Karpas-422 (cell line): ENCODE data around the gene L3MBTL4. TPM values are rescaled to one million over a fixed set of nuclear protein-coding genes. Genes with fewer than 3 reads are reported as not detected.

Source experiments
- DNase-seq: peaks from one replicate; pipeline ENCODE4 v3.0.0-alpha.2; 2015
- H2AFZ ChIP-seq: fragments of 200-600 bp; sonication (generic); 2 replicates; pipeline ENCODE4 v1.6.1; 2014; ENCODE audit warnings: antibody characterized with exemption, low read length, mixed read lengths
- H3K27ac ChIP-seq: fragments of 200-600 bp; sonication (generic); 2 replicates; pipeline ENCODE4 v1.5.1; 2014; ENCODE audit warnings: mild to moderate bottlenecking, low read length, moderate library complexity
- H3K27me3 ChIP-seq: fragments of 200-600 bp; sonication (generic); 2 replicates; pipeline ENCODE4 v1.6.1; 2014; ENCODE audit warnings: low read length, mixed read lengths
- H3K36me3 ChIP-seq: fragments of 200-600 bp; sonication (generic); 2 replicates; pipeline ENCODE4 v1.6.1; 2014; ENCODE audit warnings: low read length, mixed read lengths; ENCODE audit not compliant: insufficient read depth
- H3K4me1 ChIP-seq: fragments of 200-600 bp; sonication (generic); 2 replicates; pipeline ENCODE4 v1.6.1; 2014; ENCODE audit warnings: mild to moderate bottlenecking, low read length, mixed read lengths
- H3K4me2 ChIP-seq: fragments of 200-600 bp; sonication (generic); 2 replicates; pipeline ENCODE4 v1.6.1; 2014; ENCODE audit warnings: low read length, low read depth, mild to moderate bottlenecking; ENCODE audit not compliant: poor library complexity, severe bottlenecking
- H3K4me3 ChIP-seq: fragments of 200-600 bp; sonication (generic); 2 replicates; pipeline ENCODE4 v1.5.1; 2014; ENCODE audit warnings: mild to moderate bottlenecking, antibody characterized with exemption, low read length, mixed read lengths
- H3K79me2 ChIP-seq: fragments of 200-600 bp; sonication (generic); 2 replicates; pipeline ENCODE4 v1.6.1; 2014; ENCODE audit warnings: mild to moderate bottlenecking, low read length, mixed read lengths
- H3K9ac ChIP-seq: fragments of 200-600 bp; sonication (generic); 2 replicates; pipeline ENCODE4 v1.6.0; 2014; ENCODE audit warnings: low read length
- H3K9me2 ChIP-seq: fragments of 200-600 bp; sonication (generic), shearing (Covaris generic); replicated peaks from 2 replicates; pipeline ENCODE4 v1.6.0; 2014; ENCODE audit warnings: mild to moderate bottlenecking, low read length, moderate library complexity; ENCODE audit not compliant: insufficient read depth
- H3K9me3 ChIP-seq: fragments of 300-700, 200-600 bp; sonication (generic); 2 replicates; pipeline ENCODE4 v1.6.1; 2014; ENCODE audit warnings: low read length, mixed read lengths
- H4K20me1 ChIP-seq: fragments of 200-600 bp; sonication (generic); 2 replicates; pipeline ENCODE4 v1.6.1; 2014; ENCODE audit warnings: mild to moderate bottlenecking, antibody characterized with exemption, low read length, low read depth; ENCODE audit not compliant: insufficient read depth
- total RNA-seq: library from RNA; depleted of rRNA; stranded (reverse); fragments of >200 nt; shearing (Covaris generic); gene quantifications from 2 replicates; pipeline ENCODE4 v1.2.3, GENCODE V29; 2014; ENCODE audit warnings: low replicate concordance

The L3MBTL4 gene
- total RNA-seq, 1 experiment from 2014 or later, result 15.2 TPM

- DNase-seq, result no peak
- H3K36me3 ChIP-seq, result no peaks in the 10 kb centered on the region
- H3K9ac ChIP-seq, result no peak overlapping the region
- H3K9me2 ChIP-seq, result no peaks in the 10 kb centered on the region
- no peak overlapping the region for H2AFZ ChIP-seq
- no peak overlapping the region for H3K4me2 ChIP-seq
- peaks cover 4% of the 10 kb centered on the region; the same call in 1 of the 2 replicates for H3K9me3 ChIP-seq
- no peak overlapping the region for H3K4me3 ChIP-seq
- H3K4me1 ChIP-seq, result no peaks in the 10 kb centered on the region
- no peak overlapping the region for H3K27ac ChIP-seq
- H3K79me2 ChIP-seq, result no peaks in the 10 kb centered on the region
- no peaks in the 10 kb centered on the region for H4K20me1 ChIP-seq
- H3K27me3 ChIP-seq, result no peaks in the 10 kb centered on the region
Observed at GRCh38 chr18:6039055-6039454, 375.7 kb downstream of the L3MBTL4 start.

- Histone ChIP-seq H3K9me3 (no peaks in the 10 kb centered on the region), H3K36me3 (no peaks in the 10 kb centered on the region), H3K27me3 (no peaks in the 10 kb centered on the region), H3K27ac (no peak overlapping the region), H3K9ac (no peak overlapping the region), H4K20me1 (no peaks in the 10 kb centered on the region), H3K9me2 (no peaks in the 10 kb centered on the region), H3K79me2 (no peaks in the 10 kb centered on the region), H3K4me3 (no peak overlapping the region), H3K4me2 (peak overlapping the region; percentile 41), H3K4me1 (peaks cover 9% of the 10 kb centered on the region), H2AFZ (peak overlapping the region; percentile 30; the same call in 1 of the 2 replicates)
- DNase-seq, result no peak
Observed at GRCh38 chr18:6031442-6031841, 383.3 kb downstream of the L3MBTL4 start.

GRCh38 chr18:6031002-6031401, 383.7 kb downstream of the L3MBTL4 start:
- Histone ChIP-seq H3K79me2 (no peaks in the 10 kb centered on the region), H3K36me3 (no peaks in the 10 kb centered on the region), H3K4me1 (peaks cover 9% of the 10 kb centered on the region), H4K20me1 (no peaks in the 10 kb centered on the region), H3K27me3 (no peaks in the 10 kb centered on the region), H3K4me2 (peak overlapping the region; percentile 41), H3K9me2 (no peaks in the 10 kb centered on the region), H3K27ac (no peak overlapping the region), H3K9ac (no peak overlapping the region), H2AFZ (peak overlapping the region; percentile 30; the same call in 1 of the 2 replicates), H3K9me3 (no peaks in the 10 kb centered on the region), H3K4me3 (no peak overlapping the region)
- DNase-seq, result no peak

GRCh38 chr18:6024745-6025248, 389.9 kb downstream of the L3MBTL4 start:
- no peaks in the 10 kb centered on the region for H4K20me1 ChIP-seq

GRCh38 chr18:6023551-6023950, 391.2 kb downstream of the L3MBTL4 start:
- H3K4me3 ChIP-seq, result no peak overlapping the region
- H3K9ac ChIP-seq, result no peak overlapping the region
- H2AFZ ChIP-seq, result no peak overlapping the region
- no peak for DNase-seq
- no peak overlapping the region for H3K4me2 ChIP-seq
- H3K9me2 ChIP-seq, result no peaks in the 10 kb centered on the region
- H3K9me3 ChIP-seq, result no peaks in the 10 kb centered on the region
- no peaks in the 10 kb centered on the region for H3K36me3 ChIP-seq
- no peaks in the 10 kb centered on the region for H4K20me1 ChIP-seq
- H3K4me1 ChIP-seq, result peaks cover 7% of the 10 kb centered on the region
- no peaks in the 10 kb centered on the region for H3K79me2 ChIP-seq
- no peaks in the 10 kb centered on the region for H3K27me3 ChIP-seq
- no peak overlapping the region for H3K27ac ChIP-seq

More at GRCh38 chr18:6024745-6025248, 389.9 kb downstream of the L3MBTL4 start:
- Histone ChIP-seq H2AFZ (no peak overlapping the region), H3K9me3 (no peaks in the 10 kb centered on the region), H3K4me3 (no peak overlapping the region), H3K9me2 (no peaks in the 10 kb centered on the region), H3K36me3 (no peaks in the 10 kb centered on the region), H3K27me3 (no peaks in the 10 kb centered on the region), H3K4me1 (peaks cover 7% of the 10 kb centered on the region), H3K9ac (no peak overlapping the region), H3K4me2 (no peak overlapping the region), H3K27ac (no peak overlapping the region), H3K79me2 (no peaks in the 10 kb centered on the region)
- no peak for DNase-seq

GRCh38 chr18:6022845-6023244, 391.9 kb downstream of the L3MBTL4 start:
- Histone ChIP-seq H3K4me1 (peaks cover 7% of the 10 kb centered on the region), H3K36me3 (no peaks in the 10 kb centered on the region), H3K79me2 (no peaks in the 10 kb centered on the region), H4K20me1 (no peaks in the 10 kb centered on the region), H3K9me2 (no peaks in the 10 kb centered on the region), H3K27ac (no peak overlapping the region), H2AFZ (no peak overlapping the region), H3K4me2 (no peak overlapping the region), H3K9me3 (no peaks in the 10 kb centered on the region), H3K4me3 (no peak overlapping the region), H3K9ac (no peak overlapping the region), H3K27me3 (no peaks in the 10 kb centered on the region)
- no peak for DNase-seq

- H3K4me3 ChIP-seq, result no peak overlapping the region
- H3K9ac ChIP-seq, result no peak overlapping the region
- no peak overlapping the region for H3K27ac ChIP-seq
- no peak for DNase-seq
- H3K79me2 ChIP-seq, result no peaks in the 10 kb centered on the region
- no peaks in the 10 kb centered on the region for H3K36me3 ChIP-seq
- no peaks in the 10 kb centered on the region for H3K9me3 ChIP-seq
- no peaks in the 10 kb centered on the region for H3K27me3 ChIP-seq
- no peaks in the 10 kb centered on the region for H3K9me2 ChIP-seq
- H3K4me2 ChIP-seq, result no peak overlapping the region
- peaks cover 7% of the 10 kb centered on the region for H3K4me1 ChIP-seq
- no peak overlapping the region for H2AFZ ChIP-seq
- H4K20me1 ChIP-seq, result no peaks in the 10 kb centered on the region
Observed at GRCh38 chr18:6022074-6022444, 392.7 kb downstream of the L3MBTL4 start.

- no peaks in the 10 kb centered on the region for H4K20me1 ChIP-seq
- H2AFZ ChIP-seq, result no peak overlapping the region
- H3K4me2 ChIP-seq, result no peak overlapping the region
- DNase-seq, result no peak
- no peaks in the 10 kb centered on the region for H3K9me2 ChIP-seq
- H3K4me3 ChIP-seq, result no peak overlapping the region
- peaks cover 7% of the 10 kb centered on the region for H3K4me1 ChIP-seq
- H3K9ac ChIP-seq, result no peak overlapping the region
- H3K27ac ChIP-seq, result no peak overlapping the region
- no peaks in the 10 kb centered on the region for H3K36me3 ChIP-seq
- no peaks in the 10 kb centered on the region for H3K79me2 ChIP-seq
- H3K9me3 ChIP-seq, result no peaks in the 10 kb centered on the region
- no peaks in the 10 kb centered on the region for H3K27me3 ChIP-seq
Observed at GRCh38 chr18:6021306-6022073, 393.2 kb downstream of the L3MBTL4 start.
